Measurements from ENCODE around the gene LHX1.

- no peak for TF ChIP-seq POLR2A (IDR thresholded peaks at IDR 0.05)
- no peak for TF ChIP-seq CTCF (IDR thresholded peaks at IDR 0.05)
Measured at GRCh38 chr17:36993227-36993626, 56.0 kb downstream of the LHX1 start.
